Gastrocnemius medialis (tissue), 4 donors: ENCODE data around the gene PRM1.

Source experiments
- CTCF ChIP-seq, 5 experiments: fragments of 450-650 bp in 3 of 5; fragments of 200-600 bp in 2 of 5; sonication (generic) in 2 of 5; IDR thresholded peaks in 4 of 5; conservative IDR thresholded peaks in 1 of 5; 1 replicate in 4 of 5; 2 replicates in 1 of 5; pipeline ENCODE4 v1.5.1; 2016 to 2019; ENCODE audit warnings: antibody characterized with exemption in 5 of 5, mild to moderate bottlenecking in 3 of 5, moderate library complexity in 3 of 5
- POLR2A ChIP-seq, 2 donors: fragments of 450-650 bp; IDR thresholded peaks; one replicate each; pipeline ENCODE4 v1.6.1; 2017; ENCODE audit warnings: antibody characterized with exemption in 2 of 2, mild to moderate bottlenecking in 2 of 2, moderate library complexity in 2 of 2

GRCh38 chr16:11242658-11243057 lies 38.5 kb downstream of the PRM1 start:
- TF ChIP-seq POLR2A (IDR thresholded peaks at IDR 0.05) = no peak
- no peak for TF ChIP-seq CTCF (IDR thresholded peaks at IDR 0.05 in 4 of 5, conservative IDR thresholded peaks at IDR 0.05 in 1 of 5)
